Gastrocnemius medialis (tissue), 4 donors: ENCODE results near the gene DNM1. TPM values are rescaled to one million over a fixed set of nuclear protein-coding genes. Genes with fewer than 3 reads are reported as not detected.

Experiments used
- ATAC-seq, 2 donors: fragments of 150-250 bp; one replicate each; pipeline ENCODE4 v1.9.1; 2016
- DNase-seq, 2 donors: peaks; one replicate each; pipeline ENCODE4 v3.0.0-alpha.2; 2019
- H3K27ac ChIP-seq, 4 donors: fragments of 200-600 bp; sonication (generic); 1 replicate in 1 of 4; 2 replicates in 3 of 4; pipeline ENCODE4 v1.5.1; 2016 to 2018; ENCODE audit warnings: mild to moderate bottlenecking in 2 of 4, moderate library complexity in 1 of 4
- H3K27me3 ChIP-seq, 3 donors: fragments of 200-600 bp; sonication (generic) in 2 of 3; 1 replicate in 1 of 3; 2 replicates in 2 of 3; pipeline versions ENCODE4 v1.5.1 to v1.6.0; 2016 to 2019; ENCODE audit warnings: mild to moderate bottlenecking in 1 of 3, moderate library complexity in 1 of 3
- H3K36me3 ChIP-seq, 2 donors: fragments of 200-600 bp; sonication (generic) in 1 of 2; one replicate each; pipeline ENCODE4 v1.5.1; 2017 to 2018
- H3K4me1 ChIP-seq, 2 donors: fragments of 200-600 bp; sonication (generic) in 1 of 2; one replicate each; pipeline ENCODE4 v1.5.1; 2016 to 2017; ENCODE audit warnings: mild to moderate bottlenecking in 2 of 2
- H3K4me3 ChIP-seq, 4 donors: fragments of 200-600 bp; sonication (generic) in 3 of 4; 1 replicate in 1 of 4; 2 replicates in 3 of 4; pipeline ENCODE4 v1.5.1; 2016 to 2019; ENCODE audit warnings: mild to moderate bottlenecking in 2 of 4
- H3K9me3 ChIP-seq, 3 donors: fragments of 200-600 bp; sonication (generic) in 2 of 3; 1 replicate in 1 of 3; 2 replicates in 2 of 3; pipeline ENCODE4 v1.5.1; 2016 to 2019
- CTCF ChIP-seq, 5 experiments: fragments of 450-650 bp in 3 of 5; fragments of 200-600 bp in 2 of 5; sonication (generic) in 2 of 5; IDR thresholded peaks in 4 of 5; conservative IDR thresholded peaks in 1 of 5; 1 replicate in 4 of 5; 2 replicates in 1 of 5; pipeline ENCODE4 v1.5.1; 2016 to 2019; ENCODE audit warnings: antibody characterized with exemption in 5 of 5, mild to moderate bottlenecking in 3 of 5, moderate library complexity in 3 of 5
- POLR2A ChIP-seq, 2 donors: fragments of 450-650 bp; IDR thresholded peaks; one replicate each; pipeline ENCODE4 v1.6.1; 2017; ENCODE audit warnings: antibody characterized with exemption in 2 of 2, mild to moderate bottlenecking in 2 of 2, moderate library complexity in 2 of 2
- in situ Hi-C, 4 donors: fragments of 200-750 bp; cut with MboI; loops; one replicate each; pipeline versions ENCODE4 v1.15.0 to v1.8.0; 2017; ENCODE audit warnings: low sequenced_read_pairs in 4 of 4
- intact Hi-C: fragments of 100-400 bp; cut with DNase I; formaldehyde crosslinking; loops from one replicate; pipeline ENCODE4 v1.15.1; 2023; ENCODE audit warnings: low total_unique reads
- total RNA-seq, 4 donors: library from RNA; depleted of rRNA; stranded (reverse); fragments of >200 nt; gene quantifications; one replicate each; pipeline versions ENCODE4 v1.1.0 to v1.2.3, GENCODE V29; 2016

The DNM1 gene
- total RNA-seq, 4 donors from 2014 or later: 1.8 to 3.8 (median 2.0) TPM

- Histone ChIP-seq H3K36me3 (no peaks in the 10 kb centered on the region), H3K4me1 (no peaks in the 10 kb centered on the region), H3K27ac (peak overlapping the region; percentile 56 to 70 (median 64)), H3K9me3 (no peaks in the 10 kb centered on the region), H3K27me3 (peaks cover 0 to 5% (median 0%) of the 10 kb centered on the region in 3 donors), H3K4me3 (no peak overlapping the region)
- DNase-seq (peak in 1 of 2 donors; percentile 37), ATAC-seq (no peak)
- intact Hi-C loops: no loop called here
- TF ChIP-seq CTCF (IDR thresholded peaks at IDR 0.05 in 4 of 5, conservative IDR thresholded peaks at IDR 0.05 in 1 of 5): no peak
- in situ Hi-C loops: no loop called here
Measured at GRCh38 chr9:128243215-128244018, 40.2 kb downstream of the DNM1 start.

- H3K36me3 ChIP-seq: no peaks in the 10 kb centered on the region
- DNase-seq (no peak), ATAC-seq (no peak)
- H3K4me1 ChIP-seq: no peaks in the 10 kb centered on the region
- peak overlapping the region in 3 of 4 donors; percentile 22 to 42 (median 41) for H3K4me3 ChIP-seq
- in situ Hi-C loops: no loop called here
- no peaks in the 10 kb centered on the region for H3K9me3 ChIP-seq
- H3K27me3 ChIP-seq: peaks cover 0 to 5% (median 2%) of the 10 kb centered on the region in 3 donors
- TF ChIP-seq POLR2A (IDR thresholded peaks at IDR 0.05) (no peak), CTCF (IDR thresholded peaks at IDR 0.05 in 4 of 5, conservative IDR thresholded peaks at IDR 0.05 in 1 of 5) (no peak)
- peak overlapping the region; percentile 59 to 70 (median 68) for H3K27ac ChIP-seq
- intact Hi-C loops: no loop called here
Measured at GRCh38 chr9:128244091-128244836, 41.1 kb downstream of the DNM1 start.

GRCh38 chr9:128244837-128245231 lies 41.7 kb downstream of the DNM1 start:
- peaks cover 0 to 5% (median 3%) of the 10 kb centered on the region in 3 donors for H3K27me3 ChIP-seq
- H3K27ac ChIP-seq: peak overlapping the region; percentile 59 to 70 (median 68)
- H3K4me3 ChIP-seq: peak overlapping the region in 3 of 4 donors; percentile 22 to 42 (median 41)
- no peaks in the 10 kb centered on the region for H3K4me1 ChIP-seq
- no peaks in the 10 kb centered on the region for H3K36me3 ChIP-seq
- in situ Hi-C loops (no loop called here), intact Hi-C loops (no loop called here)
- no peaks in the 10 kb centered on the region for H3K9me3 ChIP-seq
- DNase-seq: peak; percentile 64 to 81
- peak; percentile 37 to 60 for ATAC-seq
- TF ChIP-seq CTCF (IDR thresholded peaks at IDR 0.05 in 4 of 5, conservative IDR thresholded peaks at IDR 0.05 in 1 of 5) (no peak), POLR2A (IDR thresholded peaks at IDR 0.05) (peak; percentile 13 to 37)

GRCh38 chr9:128245421-128246151 lies 42.4 kb downstream of the DNM1 start:
- in situ Hi-C loops: no loop called here
- TF ChIP-seq CTCF (IDR thresholded peaks at IDR 0.05 in 4 of 5, conservative IDR thresholded peaks at IDR 0.05 in 1 of 5) (no peak), POLR2A (IDR thresholded peaks at IDR 0.05) (no peak)
- DNase-seq (no peak), ATAC-seq (no peak)
- peak overlapping the region in 3 of 4 donors; percentile 21 to 43 (median 40) for H3K27ac ChIP-seq
- intact Hi-C loops: no loop called here
- H3K36me3 ChIP-seq: no peaks in the 10 kb centered on the region
- no peaks in the 10 kb centered on the region for H3K9me3 ChIP-seq
- H3K4me3 ChIP-seq: peak overlapping the region in 1 of 4 donors; percentile 42
- peaks cover under 1 to 9% (median 5%) of the 10 kb centered on the region in 3 donors for H3K27me3 ChIP-seq
- no peaks in the 10 kb centered on the region for H3K4me1 ChIP-seq
